B cell (primary cell): ENCODE results near the gene EHBP1.

ENCODE experiments used
- CTCF ChIP-seq: fragments of 200-600 bp; IDR thresholded peaks from one replicate; pipeline ENCODE4 v1.8.0; 2022; ENCODE audit warnings: antibody characterized with exemption, mild to moderate bottlenecking
- EZH2 ChIP-seq: IDR thresholded peaks from 2 replicates; pipeline ENCODE4 v1.6.1; 2012; ENCODE audit warnings: borderline replicate concordance, low read depth, mild to moderate bottlenecking, moderate library complexity, low read length; ENCODE audit not compliant: insufficient read depth, poor library complexity, severe bottlenecking

GRCh38 chr2:62724886-62725711 lies 19.6 kb downstream of the EHBP1 start:
- TF ChIP-seq CTCF (no peak), EZH2 (no peak)
